GM12873 (cell line): Measurements from ENCODE around the gene GATA2.

Source experiments
- TF ChIP-seq, protein P1 (sequence below): IDR thresholded peaks from 2 replicates; pipeline ENCODE4 v1.5.1; 2012; ENCODE audit warnings: low read depth, mild to moderate bottlenecking, moderate library complexity, low read length, control low read depth; ENCODE audit not compliant: insufficient read depth; ENCODE audit errors: missing control alignments

GATA2 gene

DNA sequence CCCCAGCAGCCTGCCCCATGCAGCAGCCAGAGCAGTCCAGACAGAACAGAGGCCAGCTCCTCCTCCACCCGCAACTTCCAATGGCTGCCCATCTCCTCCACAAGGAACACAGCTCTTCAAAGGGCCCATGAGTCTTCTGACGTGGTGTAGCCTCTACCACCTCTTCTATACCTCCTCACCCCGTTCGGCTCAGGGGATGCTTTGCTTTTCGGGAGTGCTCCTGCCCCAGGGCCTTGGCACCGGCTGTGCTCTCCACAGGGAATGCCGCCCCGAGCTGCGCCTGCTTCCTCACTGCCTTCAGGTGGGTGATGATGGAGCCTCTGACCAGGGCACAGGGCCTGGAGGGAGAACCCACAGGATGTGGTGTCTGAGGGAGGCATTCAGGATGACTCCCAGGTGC, 40.9 kb downstream of the GATA2 start:
- TF ChIP-seq, protein P1, sequence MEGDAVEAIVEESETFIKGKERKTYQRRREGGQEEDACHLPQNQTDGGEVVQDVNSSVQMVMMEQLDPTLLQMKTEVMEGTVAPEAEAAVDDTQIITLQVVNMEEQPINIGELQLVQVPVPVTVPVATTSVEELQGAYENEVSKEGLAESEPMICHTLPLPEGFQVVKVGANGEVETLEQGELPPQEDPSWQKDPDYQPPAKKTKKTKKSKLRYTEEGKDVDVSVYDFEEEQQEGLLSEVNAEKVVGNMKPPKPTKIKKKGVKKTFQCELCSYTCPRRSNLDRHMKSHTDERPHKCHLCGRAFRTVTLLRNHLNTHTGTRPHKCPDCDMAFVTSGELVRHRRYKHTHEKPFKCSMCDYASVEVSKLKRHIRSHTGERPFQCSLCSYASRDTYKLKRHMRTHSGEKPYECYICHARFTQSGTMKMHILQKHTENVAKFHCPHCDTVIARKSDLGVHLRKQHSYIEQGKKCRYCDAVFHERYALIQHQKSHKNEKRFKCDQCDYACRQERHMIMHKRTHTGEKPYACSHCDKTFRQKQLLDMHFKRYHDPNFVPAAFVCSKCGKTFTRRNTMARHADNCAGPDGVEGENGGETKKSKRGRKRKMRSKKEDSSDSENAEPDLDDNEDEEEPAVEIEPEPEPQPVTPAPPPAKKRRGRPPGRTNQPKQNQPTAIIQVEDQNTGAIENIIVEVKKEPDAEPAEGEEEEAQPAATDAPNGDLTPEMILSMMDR = no peak

DNA sequence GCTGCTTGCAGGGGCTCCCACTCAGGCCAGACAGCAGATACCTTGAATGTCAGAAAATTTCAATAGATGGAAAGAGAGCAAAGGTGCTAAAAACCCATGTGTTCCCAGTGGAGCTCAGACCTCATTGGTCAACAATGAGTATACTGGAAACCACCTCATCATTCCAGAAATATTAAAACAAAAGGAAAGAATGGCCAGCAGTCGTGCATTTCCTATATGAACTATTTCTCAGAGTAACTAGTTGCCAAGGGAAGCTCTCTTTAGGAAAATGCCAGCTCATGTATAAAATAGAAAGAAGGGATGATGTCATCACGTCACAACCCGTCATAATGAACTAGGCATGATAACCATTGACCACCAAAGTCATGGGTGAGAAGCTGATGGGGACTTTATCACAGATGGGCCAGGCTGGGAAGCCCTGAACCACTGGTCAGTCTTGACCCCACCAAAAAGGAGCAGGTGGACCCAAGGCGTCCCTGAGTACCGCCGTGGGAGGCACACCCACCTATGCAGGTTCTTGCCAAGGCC, 43.8 kb downstream of the GATA2 start:
- TF ChIP-seq, protein P1 = no peak

DNA sequence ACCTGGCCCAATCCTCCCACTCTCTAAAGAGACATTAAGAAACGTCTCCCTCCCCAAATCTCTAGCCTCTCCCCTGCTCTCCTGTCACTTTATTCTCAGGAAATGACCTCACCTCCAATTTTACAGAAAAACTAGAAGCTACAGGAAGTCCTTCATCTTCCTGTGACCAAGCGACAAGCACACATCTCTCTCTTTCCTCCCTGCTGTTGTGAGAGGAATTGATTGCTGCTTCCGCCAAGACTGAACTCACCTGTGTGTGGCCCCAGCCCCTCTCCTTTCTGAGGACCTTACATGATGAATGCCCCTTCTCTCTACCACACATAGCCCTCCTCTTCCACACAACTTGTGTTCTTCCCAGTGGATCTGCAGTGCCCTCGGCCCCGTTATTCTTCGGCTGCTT, 44.5 kb downstream of the GATA2 start:
- TF ChIP-seq, protein P1 = no peak

DNA sequence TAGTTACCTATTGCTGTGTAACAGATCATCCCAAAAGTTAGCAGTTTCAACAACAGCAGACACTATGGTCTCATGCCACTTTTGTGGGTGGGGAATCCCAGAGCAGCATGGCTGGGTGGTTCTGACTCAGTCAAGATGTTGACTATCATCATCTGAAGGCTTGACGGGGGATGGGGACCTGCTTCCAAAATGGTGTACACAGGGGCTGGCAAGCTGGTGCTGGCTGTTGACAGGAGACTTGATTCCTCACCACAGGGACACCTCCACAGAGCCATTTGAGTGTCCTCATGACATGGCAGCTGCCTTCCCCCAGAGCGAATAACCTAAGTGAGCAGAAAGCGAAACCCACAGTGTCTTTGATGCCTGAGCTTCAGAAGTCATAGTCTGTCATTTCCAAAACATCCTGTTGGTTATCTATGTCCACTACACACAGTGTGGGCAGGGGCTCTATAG, 45.4 kb downstream of the GATA2 start:
- TF ChIP-seq, protein P1 = no peak

DNA sequence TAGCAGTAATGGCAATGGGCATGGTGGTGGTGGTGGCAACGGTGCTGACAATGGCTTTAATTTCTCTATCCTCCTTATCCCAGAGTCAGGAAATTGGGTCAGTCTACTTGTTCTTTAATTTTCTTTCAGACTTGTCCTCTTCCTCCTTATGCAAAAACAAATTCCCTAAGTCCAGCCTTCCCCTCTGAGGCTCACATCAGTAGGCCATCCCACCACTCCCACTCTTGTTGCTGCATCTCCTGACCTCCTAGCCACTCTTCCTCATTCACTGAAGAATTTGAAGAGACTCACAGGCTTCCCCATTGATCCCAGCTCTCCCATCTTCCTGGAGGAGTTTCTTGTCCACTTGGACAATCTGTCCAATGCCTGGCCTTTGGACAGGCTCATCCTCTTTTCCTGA, 46.2 kb downstream of the GATA2 start:
- TF ChIP-seq, protein P1 = no peak

DNA sequence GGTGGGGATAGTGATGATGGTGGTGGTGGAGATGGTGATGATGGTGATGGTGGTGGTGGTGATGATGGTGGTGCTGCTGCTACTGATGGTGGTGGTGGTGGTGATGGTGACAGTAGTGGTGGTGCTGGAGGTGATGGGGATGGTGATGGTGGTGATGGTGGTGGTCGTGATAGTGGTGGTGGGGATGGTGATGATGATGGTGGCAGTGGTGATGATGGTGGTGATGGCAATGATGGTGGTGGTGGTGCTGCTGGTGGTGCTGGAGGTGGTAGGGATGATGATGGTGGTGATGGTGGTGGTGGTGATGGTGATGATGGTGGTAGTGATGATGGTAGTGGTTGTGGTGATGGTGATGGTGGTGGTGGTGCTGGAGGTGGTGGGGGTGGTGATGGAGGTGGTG, 47.6 kb downstream of the GATA2 start:
- TF ChIP-seq, protein P1 = no peak

DNA sequence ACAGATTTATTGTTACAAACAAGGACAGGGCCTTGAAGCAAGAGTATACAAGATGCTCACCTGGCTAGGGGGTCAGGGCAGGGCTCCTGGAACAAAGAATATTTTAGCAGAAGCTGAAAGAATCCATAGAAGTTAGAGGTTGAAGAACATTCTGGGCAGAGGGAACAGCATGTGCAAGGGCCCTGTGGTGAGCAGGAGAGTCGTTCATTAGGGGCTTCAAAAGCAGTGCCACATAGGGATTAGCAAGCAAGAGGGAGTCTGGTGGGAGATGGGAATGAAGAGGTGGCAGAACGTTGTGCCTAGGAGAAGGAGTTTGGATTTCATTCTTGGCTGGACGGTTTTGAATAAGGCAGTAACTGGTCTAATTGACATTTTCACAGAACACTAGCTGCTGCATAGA, 49.2 kb downstream of the GATA2 start:
- TF ChIP-seq, protein P1 = no peak
